ENCODE data around the gene NEMP2.

DNA sequence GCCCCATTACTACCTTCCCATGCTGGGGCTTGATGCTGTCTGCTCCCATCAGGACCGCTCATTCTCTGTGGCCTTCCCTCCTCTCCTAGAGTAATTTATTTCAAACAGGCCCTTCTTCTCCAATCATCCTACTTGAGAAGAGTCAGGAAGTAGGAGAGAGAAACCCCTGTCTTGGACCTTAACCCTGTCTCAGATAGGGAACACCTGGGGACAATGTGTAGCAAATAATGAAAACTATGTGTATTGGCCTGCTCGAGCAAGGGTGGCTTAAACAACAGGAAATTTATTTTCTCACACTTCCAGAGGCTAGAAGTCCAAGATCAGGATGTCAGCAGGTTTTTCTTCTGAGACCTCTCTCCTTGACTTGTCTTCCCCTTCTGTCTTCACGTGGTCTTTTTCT is 26.6 kb upstream of the NEMP2 start:
- TF ChIP-seq, protein P1, sequence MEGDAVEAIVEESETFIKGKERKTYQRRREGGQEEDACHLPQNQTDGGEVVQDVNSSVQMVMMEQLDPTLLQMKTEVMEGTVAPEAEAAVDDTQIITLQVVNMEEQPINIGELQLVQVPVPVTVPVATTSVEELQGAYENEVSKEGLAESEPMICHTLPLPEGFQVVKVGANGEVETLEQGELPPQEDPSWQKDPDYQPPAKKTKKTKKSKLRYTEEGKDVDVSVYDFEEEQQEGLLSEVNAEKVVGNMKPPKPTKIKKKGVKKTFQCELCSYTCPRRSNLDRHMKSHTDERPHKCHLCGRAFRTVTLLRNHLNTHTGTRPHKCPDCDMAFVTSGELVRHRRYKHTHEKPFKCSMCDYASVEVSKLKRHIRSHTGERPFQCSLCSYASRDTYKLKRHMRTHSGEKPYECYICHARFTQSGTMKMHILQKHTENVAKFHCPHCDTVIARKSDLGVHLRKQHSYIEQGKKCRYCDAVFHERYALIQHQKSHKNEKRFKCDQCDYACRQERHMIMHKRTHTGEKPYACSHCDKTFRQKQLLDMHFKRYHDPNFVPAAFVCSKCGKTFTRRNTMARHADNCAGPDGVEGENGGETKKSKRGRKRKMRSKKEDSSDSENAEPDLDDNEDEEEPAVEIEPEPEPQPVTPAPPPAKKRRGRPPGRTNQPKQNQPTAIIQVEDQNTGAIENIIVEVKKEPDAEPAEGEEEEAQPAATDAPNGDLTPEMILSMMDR (IDR thresholded peaks at IDR 0.05), result no peak
- TF ChIP-seq POLR2A (IDR thresholded peaks at IDR 0.05), result no peak

Measured in lower leg skin (tissue), 3 donors.